SU-DHL-6 (cell line): Measurements from ENCODE around the gene EEF2.

ENCODE experiments used
- H2AFZ ChIP-seq: fragments of 200-600 bp; sonication (generic); 2 replicates; pipeline ENCODE4 v1.6.1; 2014; ENCODE audit warnings: low read depth, mild to moderate bottlenecking, moderate library complexity, mixed read lengths, antibody characterized with exemption, low read length; ENCODE audit not compliant: severe bottlenecking
- H3F3A ChIP-seq: fragments of 200-600 bp; shearing (Covaris generic); 2 replicates; pipeline ENCODE4 v1.6.0; 2016; ENCODE audit warnings: antibody characterized with exemption, mild to moderate bottlenecking; ENCODE audit not compliant: insufficient read depth
- H3K27ac ChIP-seq: fragments of 200-600 bp; sonication (generic); 2 replicates; pipeline ENCODE4 v1.5.1; 2016; ENCODE audit warnings: low read depth, mild to moderate bottlenecking, low read length, moderate library complexity, mixed read lengths
- H3K27me3 ChIP-seq: fragments of 200-600 bp; sonication (generic), shearing (Covaris generic); 2 replicates; pipeline ENCODE4 v1.6.0; 2014; ENCODE audit warnings: mild to moderate bottlenecking, low read length
- H3K36me3 ChIP-seq: fragments of 200-600 bp; sonication (generic); 2 replicates; pipeline ENCODE4 v1.6.1; 2014; ENCODE audit warnings: mild to moderate bottlenecking, low read length, mixed read lengths
- H3K4me2 ChIP-seq: fragments of 300-600, 200-600 bp; shearing (Covaris generic), sonication (generic); 2 replicates; pipeline ENCODE4 v1.6.0; 2014; ENCODE audit warnings: low read length, low read depth, mild to moderate bottlenecking; ENCODE audit not compliant: poor library complexity, severe bottlenecking
- H3K4me3 ChIP-seq: fragments of 200-600 bp; sonication (generic); 2 replicates; pipeline ENCODE4 v1.5.1; 2014; ENCODE audit warnings: antibody characterized with exemption, low read length, mild to moderate bottlenecking, mixed read lengths; ENCODE audit not compliant: insufficient read depth, poor library complexity, severe bottlenecking
- H3K79me2 ChIP-seq: fragments of 200-600 bp; sonication (generic); 2 replicates; pipeline ENCODE4 v1.6.1; 2014; ENCODE audit warnings: mild to moderate bottlenecking, low read length, moderate library complexity; ENCODE audit not compliant: insufficient read depth
- H3K9ac ChIP-seq: fragments of 200-600 bp; sonication (generic); 2 replicates; pipeline ENCODE4 v1.7.0; 2014; ENCODE audit warnings: mild to moderate bottlenecking, low read length
- H3K9me2 ChIP-seq: fragments of 200-600 bp; sonication (generic); replicated peaks from 2 replicates; pipeline ENCODE4 v1.6.1; 2014; ENCODE audit warnings: low read length; ENCODE audit not compliant: insufficient read depth
- H3K9me3 ChIP-seq: fragments of 200-600 bp; sonication (generic); 2 replicates; pipeline ENCODE4 v1.6.1; 2014; ENCODE audit warnings: low read length, mixed read lengths; ENCODE audit not compliant: insufficient read depth
- H4K20me1 ChIP-seq: fragments of 200-600 bp; sonication (generic); 2 replicates; pipeline ENCODE4 v1.6.1; 2014; ENCODE audit warnings: low read depth, mild to moderate bottlenecking, antibody characterized with exemption, low read length, moderate library complexity, mixed read lengths
- EZH2phosphoT487 ChIP-seq: fragments of 200-600 bp; sonication (generic), shearing (Covaris generic); conservative IDR thresholded peaks from 2 replicates; pipeline ENCODE4 v1.6.1; 2018; ENCODE audit warnings: mild to moderate bottlenecking, antibody characterized with exemption, low read length, moderate library complexity, mixed read lengths
- TF ChIP-seq, protein P1 (sequence below): fragments of 200-600 bp; sonication (generic); IDR thresholded peaks from one replicate; pipeline ENCODE4 v1.5.1; 2017; ENCODE audit warnings: antibody characterized with exemption, mild to moderate bottlenecking, low read length, moderate library complexity; ENCODE audit not compliant: insufficient read depth, poor library complexity, severe bottlenecking

Gene EEF2

DNA sequence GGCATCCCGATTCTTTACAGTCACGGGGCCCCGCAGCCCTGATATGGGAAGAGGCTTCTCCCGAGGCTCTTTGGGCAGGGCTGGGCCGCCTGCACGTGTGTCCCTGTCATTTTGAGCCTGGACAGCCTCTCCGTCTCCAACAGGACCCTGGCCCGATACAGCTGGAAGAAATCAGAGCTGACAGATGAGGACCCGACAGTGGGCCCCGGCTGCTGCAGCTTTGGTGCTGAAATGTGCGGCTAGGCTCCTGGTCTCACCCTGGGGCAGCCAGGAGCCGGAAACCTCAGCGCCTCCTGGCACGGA lies 25.5 kb upstream of the EEF2 start:
- H3F3A ChIP-seq = no peaks in the 10 kb centered on the region
- no peak overlapping the region for H3K27ac ChIP-seq
- no peaks in the 10 kb centered on the region for H4K20me1 ChIP-seq
- TF ChIP-seq, protein P1, sequence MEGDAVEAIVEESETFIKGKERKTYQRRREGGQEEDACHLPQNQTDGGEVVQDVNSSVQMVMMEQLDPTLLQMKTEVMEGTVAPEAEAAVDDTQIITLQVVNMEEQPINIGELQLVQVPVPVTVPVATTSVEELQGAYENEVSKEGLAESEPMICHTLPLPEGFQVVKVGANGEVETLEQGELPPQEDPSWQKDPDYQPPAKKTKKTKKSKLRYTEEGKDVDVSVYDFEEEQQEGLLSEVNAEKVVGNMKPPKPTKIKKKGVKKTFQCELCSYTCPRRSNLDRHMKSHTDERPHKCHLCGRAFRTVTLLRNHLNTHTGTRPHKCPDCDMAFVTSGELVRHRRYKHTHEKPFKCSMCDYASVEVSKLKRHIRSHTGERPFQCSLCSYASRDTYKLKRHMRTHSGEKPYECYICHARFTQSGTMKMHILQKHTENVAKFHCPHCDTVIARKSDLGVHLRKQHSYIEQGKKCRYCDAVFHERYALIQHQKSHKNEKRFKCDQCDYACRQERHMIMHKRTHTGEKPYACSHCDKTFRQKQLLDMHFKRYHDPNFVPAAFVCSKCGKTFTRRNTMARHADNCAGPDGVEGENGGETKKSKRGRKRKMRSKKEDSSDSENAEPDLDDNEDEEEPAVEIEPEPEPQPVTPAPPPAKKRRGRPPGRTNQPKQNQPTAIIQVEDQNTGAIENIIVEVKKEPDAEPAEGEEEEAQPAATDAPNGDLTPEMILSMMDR = no peak
- no peak for TF ChIP-seq EZH2phosphoT487
- H2AFZ ChIP-seq = no peak overlapping the region
- H3K9me2 ChIP-seq = no peaks in the 10 kb centered on the region
- no peak overlapping the region for H3K9ac ChIP-seq
- H3K9me3 ChIP-seq = no peaks in the 10 kb centered on the region
- peaks cover 47% of the 10 kb centered on the region for H3K79me2 ChIP-seq
- no peaks in the 10 kb centered on the region for H3K36me3 ChIP-seq
- no peaks in the 10 kb centered on the region for H3K27me3 ChIP-seq
- no peak overlapping the region for H3K4me3 ChIP-seq
- no peak overlapping the region for H3K4me2 ChIP-seq

GRCh38 chr19:4009990-4010807 lies 24.9 kb upstream of the EEF2 start:
- peaks cover 42% of the 10 kb centered on the region for H3K79me2 ChIP-seq

DNA sequence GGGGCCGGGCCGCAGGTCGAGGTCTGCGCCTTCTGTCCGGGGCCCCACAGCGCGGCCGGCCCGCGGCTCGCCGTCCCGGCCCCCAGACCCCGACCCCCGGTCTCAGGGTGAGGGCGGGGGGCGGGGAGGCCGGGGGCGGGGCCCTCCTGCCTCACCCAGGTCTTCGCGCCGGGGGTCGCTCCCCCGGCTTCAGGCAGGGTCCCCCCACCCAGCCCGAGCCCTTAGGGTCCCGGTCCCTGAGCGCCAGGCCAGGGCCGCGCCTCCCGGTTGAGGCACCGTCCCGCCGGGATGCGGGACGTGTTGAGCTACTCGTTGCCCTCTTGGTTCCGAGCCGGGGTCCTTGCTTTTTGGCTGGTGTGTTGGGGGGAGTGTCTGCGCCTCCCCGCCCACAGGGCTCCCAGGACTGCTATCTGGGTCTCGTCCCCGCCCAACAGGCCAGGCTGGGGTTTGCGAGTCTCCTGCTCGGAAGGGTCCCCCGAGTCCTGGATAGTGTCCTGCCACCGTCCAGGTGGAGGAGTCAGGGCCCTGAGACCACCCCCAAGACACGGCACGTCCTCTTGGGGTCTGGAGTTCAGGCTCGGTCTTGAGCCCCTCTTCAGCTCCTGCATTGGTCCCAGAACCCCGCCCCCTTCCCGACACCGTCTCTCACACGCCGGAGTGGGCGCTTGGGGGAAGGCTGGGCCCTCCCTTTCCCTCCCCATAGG lies 22.7 kb upstream of the EEF2 start:
- TF ChIP-seq EZH2phosphoT487 = no peak
- TF ChIP-seq, protein P1 = no peak
- H3K4me3 ChIP-seq = peak overlapping the region; percentile 86
- H3K4me2 ChIP-seq = peak overlapping the region; percentile 72
- no peaks in the 10 kb centered on the region for H3F3A ChIP-seq
- H3K27me3 ChIP-seq = no peaks in the 10 kb centered on the region
- H3K79me2 ChIP-seq = peaks cover 41% of the 10 kb centered on the region
- H3K9ac ChIP-seq = peak overlapping the region; percentile 92
- H3K27ac ChIP-seq = peak overlapping the region; percentile 30; the same call in 1 of the 2 replicates
- no peaks in the 10 kb centered on the region for H3K9me2 ChIP-seq
- H3K9me3 ChIP-seq = no peaks in the 10 kb centered on the region
- no peaks in the 10 kb centered on the region for H4K20me1 ChIP-seq
- H2AFZ ChIP-seq = no peak overlapping the region
- H3K36me3 ChIP-seq = no peaks in the 10 kb centered on the region

More at GRCh38 chr19:4009990-4010807, 24.9 kb upstream of the EEF2 start:
- Histone ChIP-seq H3K27ac (no peak overlapping the region), H3K36me3 (no peaks in the 10 kb centered on the region), H3K9me3 (no peaks in the 10 kb centered on the region), H3F3A (no peaks in the 10 kb centered on the region), H3K27me3 (no peaks in the 10 kb centered on the region), H4K20me1 (no peaks in the 10 kb centered on the region), H3K4me3 (no peak overlapping the region), H3K4me2 (no peak overlapping the region), H2AFZ (no peak overlapping the region), H3K9ac (no peak overlapping the region), H3K9me2 (no peaks in the 10 kb centered on the region)
- TF ChIP-seq, protein P1 = no peak
- TF ChIP-seq EZH2phosphoT487 = no peak
